Neural crest cell (in vitro differentiated cells): Measurements from ENCODE around the gene SNX3. TPM values are rescaled to one million over a fixed set of nuclear protein-coding genes. Genes with fewer than 3 reads are reported as not detected.
A peak's percentile ranks its signal among the peaks of the same experiment; 100 is the strongest.
"Not testable (repeated sequence)": the region's sequence is repeated elsewhere in the genome, so short reads cannot be mapped to it uniquely, and the experiment has no call there.

ENCODE experiments used
- DNase-seq: peaks from one replicate; pipeline ENCODE4 v3.0.0; 2021; ENCODE audit warnings: low read depth, mixed read lengths, low spot score
- H3K27ac Mint-ChIP-seq: one replicate; pipeline ENCODE4 v1.8.0; 2021; ENCODE audit warnings: mild to moderate bottlenecking, mixed read lengths; ENCODE audit not compliant: unreplicated experiment
- H3K27me3 Mint-ChIP-seq: 2 replicates; pipeline ENCODE4 v1.8.0; 2021; ENCODE audit warnings: low read depth, mild to moderate bottlenecking, mixed read lengths
- H3K36me3 Mint-ChIP-seq: 2 replicates; pipeline ENCODE4 v1.8.0; 2021; ENCODE audit warnings: low read depth, mild to moderate bottlenecking, mixed read lengths
- H3K4me1 Mint-ChIP-seq: 2 replicates; pipeline ENCODE4 v1.8.0; 2021; ENCODE audit warnings: mixed read lengths
- H3K4me3 Mint-ChIP-seq: one replicate; pipeline ENCODE4 v1.8.0; 2021; ENCODE audit warnings: mild to moderate bottlenecking, mixed read lengths
- H3K9me3 Mint-ChIP-seq: 2 replicates; pipeline ENCODE4 v1.8.0; 2021; ENCODE audit warnings: mixed read lengths
- CTCF ChIP-seq: fragments of 200-600 bp; sonication (generic); conservative IDR thresholded peaks from 2 replicates; pipeline ENCODE4 v1.5.0; 2021; ENCODE audit warnings: antibody characterized with exemption, mild to moderate bottlenecking
- total RNA-seq: library from RNA; stranded (reverse); gene quantifications from 2 replicates; pipeline ENCODE4 v1.2.1, GENCODE V29; 2021

SNX3 gene
- total RNA-seq, 1 donor from 2014 or later = 71.0 TPM

- no peak for DNase-seq
- Mint-ChIP-seq H3K36me3 (peaks cover 7% of the 10 kb centered on the region), H3K4me1 (peaks cover 6% of the 10 kb centered on the region), H3K27me3 (no peaks in the 10 kb centered on the region), H3K4me3 (no peak overlapping the region), H3K27ac (no peak overlapping the region), H3K9me3 (no peaks in the 10 kb centered on the region)
- peak; percentile 47 for TF ChIP-seq CTCF
These were observed 10.5 kb downstream of the SNX3 start for GRCh38 chr6:108250240-108250866.

GRCh38 chr6:108247965-108248536, 12.8 kb downstream of the SNX3 start:
- H3K36me3 Mint-ChIP-seq = peaks cover 20% of the 10 kb centered on the region
- TF ChIP-seq CTCF = no peak

GRCh38 chr6:108245095-108245494, 15.7 kb downstream of the SNX3 start:
- H3K27me3 Mint-ChIP-seq, H3K27ac Mint-ChIP-seq, H3K4me3 Mint-ChIP-seq, DNase-seq, H3K9me3 Mint-ChIP-seq, H3K4me1 Mint-ChIP-seq: not testable (repeated sequence)
- peaks cover 34% of the 10 kb centered on the region for H3K36me3 Mint-ChIP-seq

More at GRCh38 chr6:108247965-108248536, 12.8 kb downstream of the SNX3 start:
- Mint-ChIP-seq H3K4me1 (peaks cover 3% of the 10 kb centered on the region), H3K4me3 (no peak overlapping the region), H3K27ac (no peak overlapping the region), H3K9me3 (no peaks in the 10 kb centered on the region), H3K27me3 (no peaks in the 10 kb centered on the region)
- no peak for DNase-seq

GRCh38 chr6:108243836-108244235, 17.0 kb downstream of the SNX3 start:
- TF ChIP-seq CTCF = no peak
- peaks cover 7% of the 10 kb centered on the region for H3K9me3 Mint-ChIP-seq
- no peak for DNase-seq
- peaks cover 3% of the 10 kb centered on the region for H3K4me1 Mint-ChIP-seq
- peaks cover 41% of the 10 kb centered on the region for H3K36me3 Mint-ChIP-seq
- H3K4me3 Mint-ChIP-seq = no peak overlapping the region
- H3K27ac Mint-ChIP-seq = no peak overlapping the region
- no peaks in the 10 kb centered on the region for H3K27me3 Mint-ChIP-seq

GRCh38 chr6:108242721-108243120, 18.1 kb downstream of the SNX3 start:
- peaks cover 7% of the 10 kb centered on the region for H3K9me3 Mint-ChIP-seq
- H3K27ac Mint-ChIP-seq = no peak overlapping the region
- no peak for DNase-seq
- H3K4me1 Mint-ChIP-seq = peaks cover 3% of the 10 kb centered on the region
- H3K4me3 Mint-ChIP-seq = no peak overlapping the region
- no peak for TF ChIP-seq CTCF
- no peaks in the 10 kb centered on the region for H3K27me3 Mint-ChIP-seq
- peaks cover 41% of the 10 kb centered on the region for H3K36me3 Mint-ChIP-seq

GRCh38 chr6:108242259-108242658, 18.6 kb downstream of the SNX3 start:
- no peak overlapping the region for H3K27ac Mint-ChIP-seq
- DNase-seq = no peak
- no peak for TF ChIP-seq CTCF
- H3K4me1 Mint-ChIP-seq = peaks cover 3% of the 10 kb centered on the region
- H3K9me3 Mint-ChIP-seq = peaks cover 7% of the 10 kb centered on the region
- H3K36me3 Mint-ChIP-seq = peaks cover 41% of the 10 kb centered on the region
- no peaks in the 10 kb centered on the region for H3K27me3 Mint-ChIP-seq
- H3K4me3 Mint-ChIP-seq = no peak overlapping the region
